Measurements from ENCODE around the gene PACRGL. TPM values are rescaled to one million over a fixed set of nuclear protein-coding genes. Genes with fewer than 3 reads are reported as not detected.

The PACRGL gene
- total and polyA plus RNA-seq, 2 of the 4 experiments (the other 2 are of a cell fraction) = 7.4 to 13.1 TPM

- no peak overlapping the region for H2AFZ ChIP-seq (replicated peaks; ENCODE audit: low read length, poor library complexity)
- no peak overlapping the region for H2AK9ac ChIP-seq (replicated peaks; ENCODE audit: low read depth, low read length, poor library complexity)
- DNase-seq (no peak), ATAC-seq (ENCODE audit: low read depth) (no peak)
- no peak overlapping the region for H3K23ac ChIP-seq (ENCODE audit: low read depth, low read length)
- intact Hi-C loops (cut with micrococcal nuclease) (no loop called here), dilution Hi-C loops (cut with HindIII; ENCODE audit: low sequenced_read_pairs, unreplicated experiment) (no loop called here), in situ Hi-C loops (cut with MboI; ENCODE audit: low sequenced_read_pairs) (no loop called here)
- no peaks in the 10 kb centered on the region for H3K4me1 ChIP-seq (ENCODE audit: control insufficient read depth, insufficient read depth, low read length)
- no peak overlapping the region for H4K91ac ChIP-seq (ENCODE audit: insufficient read depth, low read depth, low read length)
- ChIA-PET CTCF (no interaction called here), POLR2A (ENCODE audit: unreplicated experiment) (no interaction called here)
- BruUV-seq (replicated peaks) = no TSS peak
- H3K9me3 ChIP-seq (ENCODE audit: control insufficient read depth, insufficient read depth, low read length) = no peaks in the 10 kb centered on the region
- no peaks in the 10 kb centered on the region for H3K36me3 ChIP-seq (ENCODE audit: control insufficient read depth, insufficient read depth, low read length)
- H2BK120ac ChIP-seq (ENCODE audit: low read depth, low read length) = no peak overlapping the region
- H3K79me1 ChIP-seq (ENCODE audit: low read depth in 1 of 2, low read length in 2 of 2) = no peaks in the 10 kb centered on the region
- no peak overlapping the region for H2BK15ac ChIP-seq (ENCODE audit: low read depth, low read length)
- H3K9me1 ChIP-seq (ENCODE audit: insufficient read depth, low read length) = no peaks in the 10 kb centered on the region
- no peak overlapping the region for H2BK20ac ChIP-seq (ENCODE audit: low read depth, low read length)
- H2BK5ac ChIP-seq (ENCODE audit: low read depth, low read length, poor library complexity, severe bottlenecking) = no peak overlapping the region
- H3K4ac ChIP-seq (ENCODE audit: low read depth, low read length) = no peak overlapping the region
- no peak overlapping the region for H4K5ac ChIP-seq (ENCODE audit: low read depth, low read length)
- TF ChIP-seq MAZ (IDR thresholded peaks at IDR 0.05; ENCODE audit: borderline replicate concordance, low read depth, low read length) = no peak
- TF ChIP-seq, protein P1, sequence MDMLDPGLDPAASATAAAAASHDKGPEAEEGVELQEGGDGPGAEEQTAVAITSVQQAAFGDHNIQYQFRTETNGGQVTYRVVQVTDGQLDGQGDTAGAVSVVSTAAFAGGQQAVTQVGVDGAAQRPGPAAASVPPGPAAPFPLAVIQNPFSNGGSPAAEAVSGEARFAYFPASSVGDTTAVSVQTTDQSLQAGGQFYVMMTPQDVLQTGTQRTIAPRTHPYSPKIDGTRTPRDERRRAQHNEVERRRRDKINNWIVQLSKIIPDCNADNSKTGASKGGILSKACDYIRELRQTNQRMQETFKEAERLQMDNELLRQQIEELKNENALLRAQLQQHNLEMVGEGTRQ (IDR thresholded peaks at IDR 0.05; ENCODE audit: low read depth, low read length) = no peak
- TF ChIP-seq RFX5 (IDR thresholded peaks at IDR 0.05; ENCODE audit: low read depth, low read length) = no peak
- TF ChIP-seq MXI1 (IDR thresholded peaks at IDR 0.05; ENCODE audit: borderline replicate concordance, low read depth, low read length) = no peak
- no peak for TF ChIP-seq BHLHE40 (IDR thresholded peaks at IDR 0.05; ENCODE audit: low read depth, low read length)
- TF ChIP-seq CHD1 (IDR thresholded peaks at IDR 0.05; ENCODE audit: low read depth, low read length) = no peak
- TF ChIP-seq NFE2L2 (IDR thresholded peaks at IDR 0.05; ENCODE audit: low read depth, low read length) = no peak
- TF ChIP-seq RCOR1 (IDR thresholded peaks at IDR 0.05; ENCODE audit: insufficient replicate concordance, low read length) = no peak
- TF ChIP-seq RAD21 (IDR thresholded peaks at IDR 0.05; ENCODE audit: low read length) = no peak
- TF ChIP-seq SMC3 (IDR thresholded peaks at IDR 0.05; ENCODE audit: low read depth, low read length) = no peak
- TF ChIP-seq POLR2A (IDR thresholded peaks at IDR 0.05; ENCODE audit: low read depth, low read length) = no peak
- no peak overlapping the region for H4K8ac ChIP-seq (ENCODE audit: low read depth in 2 of 2, low read length in 2 of 2)
- H3K56ac ChIP-seq (ENCODE audit: extremely low read depth, insufficient read depth, low read length) = no peak overlapping the region
- H3K9ac ChIP-seq (ENCODE audit: low read depth, low read length) = no peak overlapping the region
- no peak overlapping the region for H3K4me3 ChIP-seq (ENCODE audit: insufficient read depth, low read depth, low read length)
- no peak overlapping the region for H2AK5ac ChIP-seq (ENCODE audit: low read depth, low read length)
- H3K27ac ChIP-seq (ENCODE audit: insufficient read depth, low read length) = no peak overlapping the region
- no peaks in the 10 kb centered on the region for H3K27me3 ChIP-seq (ENCODE audit: control insufficient read depth, insufficient read depth, low read length)
- WGBS, 2 experiments (ENCODE audit: extremely low coverage in 2 of 2, insufficient read length in 1 of 2) = no CpG with 5 or more reads among the region's 4 CpGs
- H3K18ac ChIP-seq (ENCODE audit: low read depth, low read length) = no peak overlapping the region
- no peak overlapping the region for H3K14ac ChIP-seq (replicated peaks; ENCODE audit: low read depth, low read length)
- H3K4me2 ChIP-seq (ENCODE audit: low read depth, low read length) = no peak overlapping the region
- no peaks in the 10 kb centered on the region for H4K20me1 ChIP-seq (ENCODE audit: insufficient read depth, low read length)
Measured at GRCh38 chr4:20666012-20666860, 34.0 kb upstream of the PACRGL start.

Data from IMR-90 (cell line).